ENCODE measurements around the gene PRKCE.

PRKCE gene

DNA sequence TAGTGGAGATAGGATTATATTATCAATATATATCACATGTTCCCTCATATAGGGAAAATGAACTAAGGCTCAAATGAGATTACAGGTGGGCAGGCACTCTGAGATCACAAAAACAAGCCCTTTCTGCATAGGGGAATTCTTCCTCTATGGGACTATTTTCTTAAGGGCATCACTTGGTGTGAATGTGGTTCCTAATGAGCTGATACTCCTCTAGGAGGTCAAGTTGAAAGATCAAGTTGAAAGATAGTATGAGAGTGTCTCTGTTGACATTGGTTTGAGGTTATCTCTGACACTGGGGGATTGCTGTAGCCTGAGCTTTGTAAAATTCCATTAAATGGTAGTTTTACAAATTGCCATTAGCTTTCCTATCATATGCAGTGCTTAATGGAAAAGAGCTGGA lies 270.4 kb downstream of the PRKCE start:
- DNase-seq, result no peak

DNA sequence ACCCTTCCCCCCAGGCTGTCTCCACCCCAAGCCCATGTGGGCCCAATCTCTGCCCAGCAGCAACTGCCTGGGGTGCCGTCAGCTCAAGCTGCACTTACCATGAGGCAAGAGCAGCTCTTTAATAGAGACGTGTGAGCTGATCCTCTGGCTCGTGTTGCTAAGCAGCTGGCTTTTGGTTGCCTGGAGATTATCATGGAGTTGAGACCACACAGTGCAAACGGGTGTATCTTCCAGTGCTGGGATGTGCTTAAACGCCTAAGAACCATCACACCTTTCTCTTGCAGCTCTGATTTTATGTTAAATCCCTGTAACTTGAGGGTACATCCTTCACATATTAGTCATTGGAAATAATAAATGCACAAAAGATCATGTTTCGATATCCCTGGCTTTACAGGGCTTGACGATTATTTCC lies 271.1 kb downstream of the PRKCE start:
- DNase-seq, result no peak

DNA sequence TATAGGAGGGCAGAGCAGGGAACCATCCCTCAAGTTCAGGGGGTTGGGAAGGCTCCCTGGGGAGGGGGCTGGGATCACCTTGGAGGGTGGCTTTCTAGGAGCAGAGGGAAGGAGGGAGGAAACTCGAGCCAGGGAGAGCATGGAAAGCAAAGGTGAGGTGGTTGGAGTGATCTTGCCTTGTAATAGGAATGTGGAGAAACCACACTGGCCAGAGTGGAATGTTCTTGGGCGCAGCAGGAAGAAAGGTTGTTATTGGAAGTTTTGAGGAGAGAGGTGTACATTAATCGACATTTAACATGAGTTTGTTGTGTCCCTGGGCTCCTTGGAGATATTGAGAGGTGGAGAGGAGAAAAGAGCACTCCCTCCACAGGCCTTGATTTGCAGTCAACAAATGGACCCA lies 272.2 kb downstream of the PRKCE start:
- DNase-seq, result no peak

DNA sequence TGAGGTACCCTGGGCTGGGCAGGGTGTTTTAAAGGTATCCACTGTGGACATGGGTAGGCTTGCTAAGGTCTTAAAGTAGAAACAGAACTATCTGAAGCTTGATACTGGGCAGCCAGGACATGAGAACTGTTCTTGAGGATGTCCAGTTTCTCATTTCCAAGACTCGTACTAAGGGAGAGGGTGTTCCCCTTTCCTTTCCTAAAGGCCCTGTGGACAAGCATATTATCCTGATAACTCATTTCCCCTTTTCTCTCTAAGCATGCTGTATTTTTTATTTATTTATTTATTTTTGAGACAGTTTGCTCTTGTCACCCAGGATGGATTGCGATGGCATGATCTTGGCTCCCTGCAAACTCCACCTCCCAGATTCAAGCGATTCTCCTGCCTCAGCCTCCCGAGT lies 273.6 kb downstream of the PRKCE start:
- no peak for DNase-seq

DNA sequence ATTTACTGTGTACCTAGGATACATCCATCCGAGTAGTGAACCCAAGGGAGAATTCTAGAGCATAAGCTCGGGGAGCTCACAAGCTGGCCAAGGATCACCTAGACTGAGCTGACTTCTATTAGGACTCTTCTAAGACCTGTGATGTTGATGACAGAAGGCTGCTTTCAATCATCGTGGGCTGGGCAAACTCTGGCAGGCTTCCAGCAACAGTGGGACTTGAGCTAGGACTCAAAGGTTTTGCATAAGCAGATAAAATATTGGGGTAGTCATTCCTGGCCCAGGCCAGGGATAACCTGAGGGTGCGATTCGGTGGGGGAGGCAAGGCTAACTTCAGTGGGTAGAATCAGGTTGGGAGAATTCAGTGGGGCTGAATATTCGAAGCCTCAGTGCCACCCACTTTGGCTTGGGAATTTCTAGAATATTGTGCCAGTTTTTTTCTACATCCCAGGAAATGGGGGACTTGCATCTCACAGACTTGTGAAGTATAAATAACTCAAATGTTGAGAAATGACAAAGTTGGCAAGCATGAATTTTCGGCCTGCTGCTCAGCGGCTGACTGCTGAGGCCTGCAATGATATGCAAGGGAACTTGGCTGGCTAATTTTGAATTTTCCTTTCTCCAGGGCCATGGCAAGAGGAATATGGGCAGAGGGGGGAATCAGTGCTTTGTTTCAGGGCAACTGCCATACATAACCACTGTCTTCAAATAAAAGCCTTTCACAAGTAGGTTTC lies 274.3 kb downstream of the PRKCE start:
- no peak for DNase-seq

DNA sequence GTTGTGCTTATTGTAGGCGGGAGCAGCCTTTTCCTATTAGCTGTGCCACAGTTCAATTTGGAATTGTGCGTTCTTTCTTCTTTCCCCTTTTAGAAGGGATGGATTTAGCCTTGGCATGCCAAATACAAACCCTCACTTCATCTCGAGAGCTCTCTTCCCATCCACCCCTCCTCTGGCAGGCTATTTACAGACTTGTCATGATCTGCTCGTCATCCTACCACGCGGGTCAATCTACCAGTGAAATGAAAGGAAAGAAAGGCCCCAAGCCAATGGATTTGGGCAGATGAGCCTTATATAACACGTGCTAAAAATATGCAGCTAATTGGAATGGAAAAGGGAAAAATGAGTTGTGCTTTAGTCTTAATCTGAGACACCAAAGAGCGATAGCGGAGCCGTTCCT lies 277.5 kb downstream of the PRKCE start:
- no peak for DNase-seq

DNA sequence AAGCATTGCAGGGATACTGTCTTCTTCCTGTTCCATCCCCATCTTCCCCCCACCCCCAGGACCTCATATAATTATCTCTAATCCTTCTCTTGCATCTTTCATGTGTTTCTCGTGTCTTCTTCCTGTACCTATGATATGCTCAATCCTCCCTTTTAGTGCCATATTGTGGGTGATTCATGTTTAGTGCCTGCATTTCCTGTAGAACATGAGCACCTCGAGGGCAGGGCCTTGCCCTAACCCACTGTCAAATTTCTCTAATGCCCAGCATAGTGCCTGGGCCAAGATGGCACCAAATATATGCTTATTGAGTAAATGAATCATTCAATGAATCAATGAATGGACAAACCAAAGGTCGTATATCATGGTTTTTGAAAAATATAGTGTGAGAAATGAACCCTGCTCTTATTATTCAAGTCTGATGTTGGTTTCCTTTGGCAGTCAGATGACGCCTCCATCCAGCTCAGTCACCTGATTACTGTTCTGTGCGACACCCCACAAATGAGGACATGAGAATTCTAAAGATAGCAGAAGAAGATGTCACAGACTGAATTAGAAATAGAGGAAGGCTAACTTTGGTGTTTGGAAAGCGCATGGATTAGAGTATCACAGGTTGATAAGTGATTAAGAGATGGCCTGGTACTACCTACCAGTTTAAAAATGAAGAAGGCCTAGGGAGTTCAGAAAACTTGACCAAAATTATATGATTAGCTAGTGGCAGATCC lies 278.4 kb downstream of the PRKCE start:
- DNase-seq, result no peak

DNA sequence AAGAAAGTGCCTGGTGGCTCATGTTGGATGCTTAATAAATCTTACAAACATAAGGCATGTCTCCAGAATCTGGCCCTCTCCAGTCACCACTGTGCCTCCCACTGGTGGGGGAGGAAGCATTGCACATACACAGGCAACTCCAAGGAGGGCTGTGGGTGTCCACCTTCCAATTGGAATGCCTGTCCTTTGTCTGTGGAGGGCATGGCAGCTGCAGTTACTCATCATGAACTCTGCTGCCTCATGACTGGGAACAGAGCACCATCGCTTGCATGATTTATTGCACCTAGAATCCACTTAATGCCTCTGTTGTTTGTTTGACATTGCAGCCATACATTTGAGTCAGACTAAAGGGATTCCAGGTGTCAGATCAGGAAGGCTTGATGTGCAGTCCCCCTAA lies 278.9 kb downstream of the PRKCE start:
- DNase-seq, result no peak

DNA sequence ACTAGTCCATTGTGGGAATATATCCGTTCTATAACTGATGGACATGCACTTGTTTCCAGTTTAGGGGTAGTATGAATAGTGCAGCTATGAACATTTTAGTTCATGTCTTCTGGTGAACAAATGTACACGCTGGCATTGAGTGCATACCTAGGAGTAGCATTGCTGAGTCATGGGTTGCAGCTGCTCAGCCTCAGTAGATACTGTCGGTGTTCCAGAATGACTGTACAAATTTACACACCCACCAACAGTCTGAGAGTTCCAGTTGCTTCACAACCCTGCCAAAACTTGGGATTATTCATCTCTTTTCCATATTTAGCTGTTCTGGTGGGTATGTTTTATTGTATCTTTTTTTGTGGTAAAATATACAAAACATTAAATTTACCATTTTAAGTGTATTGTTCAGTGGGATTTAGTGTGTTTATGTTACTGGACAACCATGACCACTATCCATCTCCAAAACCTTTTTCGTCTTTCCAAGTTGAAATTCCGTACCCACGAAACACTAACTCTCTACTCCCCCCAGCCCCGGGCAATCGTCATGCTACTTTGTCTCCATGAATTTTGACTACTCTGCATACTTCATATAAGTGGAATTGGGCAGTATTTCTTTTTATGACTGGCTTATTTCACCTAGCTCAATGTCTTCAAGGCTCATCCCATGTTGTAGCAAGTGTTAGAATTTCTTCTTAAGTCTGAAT lies 281.0 kb downstream of the PRKCE start:
- no peak for DNase-seq

DNA sequence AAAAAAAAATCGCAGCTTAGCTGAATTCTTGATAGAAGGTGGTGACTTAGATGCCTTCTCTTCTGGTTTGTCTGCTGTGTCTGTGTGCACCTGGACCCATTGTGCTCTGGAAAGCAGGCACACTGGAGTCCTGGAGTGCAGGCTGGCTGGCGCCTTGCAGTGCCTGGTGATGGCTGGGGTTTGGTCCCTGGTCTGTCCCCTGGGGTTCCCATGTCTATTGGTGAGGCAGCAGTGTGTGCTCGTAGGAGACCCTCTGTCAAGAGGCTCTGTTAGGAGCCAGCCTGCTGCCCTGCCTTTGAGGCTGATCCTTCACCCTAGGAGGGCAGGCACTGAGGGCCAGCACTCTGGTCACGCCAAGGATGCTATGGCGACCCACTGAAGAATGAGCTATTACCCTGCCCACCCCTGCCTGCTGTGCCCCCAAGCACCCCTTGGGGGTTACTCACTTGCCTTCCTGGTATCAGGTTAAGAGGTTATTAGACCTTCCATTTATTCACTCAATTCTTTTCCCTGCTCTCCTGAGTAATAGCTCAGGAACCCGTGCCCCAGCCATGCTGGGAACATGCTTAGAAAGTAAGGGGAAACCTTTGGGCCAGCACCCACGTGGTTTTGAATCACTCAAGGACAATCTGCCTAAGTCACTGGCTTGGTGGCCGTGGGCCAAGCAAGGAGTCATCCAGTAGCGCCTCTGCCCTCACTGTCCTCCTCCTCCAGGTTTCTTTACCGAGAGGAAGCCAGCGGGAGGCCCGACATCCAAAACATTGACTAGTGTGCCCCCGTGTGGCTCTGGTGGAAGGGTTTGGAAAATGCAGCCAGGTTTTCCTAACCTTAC lies 284.5 kb downstream of the PRKCE start:
- DNase-seq, result peak; percentile 64

DNA sequence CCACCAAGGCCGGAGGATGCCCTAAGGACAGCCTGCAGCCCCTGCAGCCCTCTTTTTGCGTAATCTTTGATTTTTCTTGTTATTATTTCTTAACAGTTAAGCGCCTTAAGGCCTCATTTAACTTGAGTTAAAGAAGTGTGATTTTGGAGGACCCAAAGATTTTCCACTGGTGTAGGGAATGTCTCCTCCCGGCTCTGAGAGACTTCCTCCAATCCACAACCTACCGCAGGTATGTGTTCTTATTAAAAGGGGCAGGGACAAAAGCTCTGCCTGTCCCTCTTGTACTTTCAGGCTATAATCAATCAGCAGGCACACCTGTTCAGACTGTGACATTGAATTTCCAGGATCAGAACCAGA lies 285.1 kb downstream of the PRKCE start:
- DNase-seq, result no peak

DNA sequence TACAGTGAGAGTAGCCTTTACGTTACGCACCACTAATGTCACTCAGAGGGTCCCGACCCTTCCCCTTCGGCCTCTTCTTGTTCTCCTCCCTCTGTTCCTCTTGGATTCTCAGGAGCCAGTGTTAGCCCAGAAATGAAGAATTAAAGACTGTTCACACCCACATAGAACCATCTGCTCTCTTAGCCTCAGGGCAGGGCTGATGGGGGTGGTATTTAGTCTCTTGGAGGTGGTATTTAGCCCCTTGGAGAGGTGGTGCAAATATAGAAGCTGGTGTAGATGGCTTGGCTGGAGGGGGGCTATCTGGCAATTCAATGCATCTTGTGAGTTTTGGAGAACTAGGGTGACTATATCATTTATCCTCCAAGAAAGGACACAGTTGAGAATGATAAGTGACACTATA lies 286.5 kb downstream of the PRKCE start:
- DNase-seq, result no peak

DNA sequence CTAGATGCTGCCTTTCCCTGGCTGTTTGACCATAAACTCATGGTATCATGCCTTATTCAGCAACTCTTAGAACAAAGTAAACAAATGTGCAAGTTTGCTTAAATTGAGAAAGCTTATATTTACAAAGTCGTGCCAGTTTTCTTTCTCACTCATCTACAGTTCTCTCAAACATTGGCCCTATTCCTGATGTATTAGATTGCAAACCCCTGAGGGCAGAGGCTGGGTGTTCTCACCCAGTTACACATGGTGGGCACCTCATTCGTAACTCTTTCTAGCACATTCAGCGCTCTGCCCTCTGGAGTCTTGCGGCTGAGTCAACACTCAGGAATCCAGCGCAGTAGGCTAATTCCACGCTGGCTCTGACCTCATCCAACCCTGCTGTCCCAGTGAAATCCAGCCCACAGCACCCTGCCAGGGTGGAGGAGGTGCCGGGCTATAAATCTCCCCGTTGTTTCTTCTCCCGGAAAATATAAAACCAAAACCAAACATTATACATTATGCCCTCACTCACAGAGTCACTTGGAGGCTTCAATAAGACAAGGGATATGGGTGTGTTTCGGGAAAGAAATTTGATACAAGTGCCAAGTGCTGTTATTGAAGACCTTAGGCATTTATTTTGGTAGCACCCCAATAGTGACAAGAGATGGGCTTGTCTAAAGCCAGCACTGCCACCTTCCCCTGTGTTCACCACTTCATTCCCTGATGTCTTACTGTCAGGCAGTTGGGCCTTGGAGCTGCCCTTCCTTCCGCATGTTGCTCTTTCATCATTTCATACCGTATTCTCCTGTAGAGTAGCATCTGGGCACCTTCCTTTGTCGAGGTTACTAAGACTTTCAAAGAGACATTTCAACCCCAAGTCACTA lies 287.4 kb downstream of the PRKCE start:
- DNase-seq, result no peak

DNA sequence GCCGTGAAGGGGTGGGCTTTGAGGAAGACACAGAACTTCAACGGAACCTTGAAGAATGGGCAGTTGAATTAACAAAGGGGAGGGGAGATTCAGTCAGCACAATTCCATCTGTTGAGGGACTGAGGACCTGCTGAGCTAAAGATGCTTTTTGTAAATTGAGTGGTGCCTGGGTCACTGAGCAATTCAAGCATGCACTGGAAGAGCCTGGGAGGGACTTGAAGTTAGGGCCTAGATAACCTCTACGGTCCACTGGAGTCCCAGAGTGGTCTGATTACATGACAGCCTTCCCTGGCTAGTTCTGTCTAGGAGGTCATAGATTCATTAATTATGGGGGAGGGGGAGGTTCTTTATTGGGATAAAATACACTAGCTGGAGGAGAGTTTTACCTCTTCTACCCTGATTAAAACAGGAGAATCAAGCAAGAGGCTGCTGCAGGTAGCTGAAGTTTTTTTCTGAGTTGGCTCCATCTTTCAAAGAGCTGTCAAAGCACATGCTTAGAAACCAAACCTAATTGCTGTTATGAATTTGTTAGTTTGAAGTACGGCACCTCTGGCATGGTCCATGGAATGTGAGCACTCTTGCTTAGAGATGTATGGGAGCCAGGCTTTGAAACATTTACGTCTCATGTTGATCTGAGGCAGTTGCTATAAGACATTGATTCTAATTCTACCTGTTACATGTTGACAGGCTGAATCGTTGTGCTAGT lies 290.2 kb downstream of the PRKCE start:
- DNase-seq, result no peak

DNA sequence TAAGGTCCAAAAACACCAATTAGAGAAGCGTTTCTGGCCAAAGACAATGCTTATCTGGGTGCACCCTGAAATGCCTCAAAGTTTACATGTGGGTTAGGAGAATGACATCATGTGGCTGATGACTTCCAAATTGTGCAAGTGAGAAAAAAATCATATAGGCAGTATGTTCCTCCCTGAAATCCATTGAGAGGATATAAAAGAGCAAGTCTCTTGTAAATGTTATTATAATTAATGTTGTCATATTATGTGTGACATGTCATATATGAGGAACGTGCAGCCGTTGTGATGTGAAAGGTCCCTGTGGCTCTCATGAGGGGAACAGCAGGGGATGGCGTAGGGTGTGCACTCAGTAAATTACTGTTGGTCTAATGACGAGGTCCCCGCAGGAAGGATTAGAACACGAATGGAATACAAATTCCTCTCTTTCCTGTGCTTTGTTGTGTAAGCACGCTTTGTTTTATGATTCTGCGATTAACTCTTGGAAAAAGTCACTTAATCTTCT lies 290.8 kb downstream of the PRKCE start:
- DNase-seq, result no peak

DNA sequence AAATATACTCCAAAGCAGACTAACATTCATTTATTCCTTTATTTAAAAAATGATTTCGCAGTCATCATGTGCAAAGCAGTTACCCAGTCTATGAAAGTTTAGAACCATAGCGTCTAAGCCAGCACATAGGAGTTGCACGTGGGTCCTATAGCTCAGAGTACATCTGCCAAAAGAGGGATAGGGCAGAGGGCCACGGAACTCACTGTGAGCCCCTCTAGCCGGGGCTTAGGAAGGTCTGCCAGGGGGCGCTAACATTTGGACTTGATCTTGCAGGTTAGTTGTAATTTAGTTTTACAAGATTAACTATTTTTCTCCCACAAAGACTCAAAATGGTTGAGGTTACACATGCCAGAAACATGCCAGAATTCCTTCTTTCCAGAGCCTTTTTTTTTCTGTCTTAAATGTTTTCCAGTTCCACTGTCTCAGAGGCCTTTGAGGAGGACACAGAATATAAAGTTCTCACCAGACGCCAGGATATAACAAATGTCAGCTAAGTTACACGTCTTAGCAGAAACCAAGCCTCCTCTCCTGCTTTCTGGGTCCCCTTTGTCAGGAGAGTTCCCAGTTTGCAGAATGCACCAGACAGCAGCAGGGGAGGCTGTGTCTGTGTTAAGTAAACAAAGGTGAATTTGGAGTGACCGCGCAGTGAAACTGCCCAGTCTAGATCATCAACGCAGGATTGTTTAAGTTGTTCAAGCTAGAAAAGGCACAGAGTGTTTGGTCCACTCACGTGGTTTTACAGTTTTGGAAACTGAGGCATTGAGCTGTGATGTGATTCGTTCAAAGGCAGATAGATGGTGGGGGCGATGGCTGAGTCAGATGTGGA lies 292.0 kb downstream of the PRKCE start:
- DNase-seq, result no peak

DNA sequence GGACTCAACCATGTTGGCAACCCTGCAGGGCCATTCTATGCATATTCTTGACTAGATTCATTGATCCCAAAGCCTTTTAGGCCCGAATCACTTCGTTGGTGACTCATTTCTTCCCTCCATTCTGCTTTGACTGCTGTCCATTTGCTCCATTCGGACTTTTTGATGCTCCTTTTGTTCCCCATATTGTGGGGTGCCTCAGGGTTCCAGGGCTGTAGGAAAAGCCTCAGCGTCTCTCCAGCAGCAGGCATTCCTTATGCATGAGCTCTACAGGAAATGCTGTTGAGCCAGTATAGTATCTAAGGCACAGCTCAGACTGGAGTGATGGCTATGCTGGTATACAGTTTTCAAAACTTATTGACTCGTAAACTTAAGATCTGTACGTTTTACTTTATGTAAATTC lies 292.6 kb downstream of the PRKCE start:
- no peak for DNase-seq

DNA sequence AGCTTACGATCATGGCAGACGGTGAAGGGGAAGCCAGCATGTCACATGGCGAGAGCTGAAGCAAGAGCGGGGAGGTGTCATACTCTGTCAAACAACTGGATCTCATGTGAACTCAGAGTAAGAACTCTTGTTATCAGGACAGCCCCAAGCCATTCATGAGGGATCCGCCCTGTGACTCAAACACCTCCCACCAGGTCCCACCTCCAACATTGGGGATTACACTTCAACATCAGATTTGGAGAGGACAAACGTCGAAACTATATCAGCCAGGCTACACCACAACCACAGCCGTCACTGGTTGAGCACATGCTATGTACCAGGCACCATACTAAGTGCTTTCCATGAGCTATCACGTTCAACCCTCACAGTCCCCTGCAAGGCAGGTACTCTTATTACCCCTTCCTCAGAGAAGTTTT lies 293.8 kb downstream of the PRKCE start:
- DNase-seq, result no peak

DNA sequence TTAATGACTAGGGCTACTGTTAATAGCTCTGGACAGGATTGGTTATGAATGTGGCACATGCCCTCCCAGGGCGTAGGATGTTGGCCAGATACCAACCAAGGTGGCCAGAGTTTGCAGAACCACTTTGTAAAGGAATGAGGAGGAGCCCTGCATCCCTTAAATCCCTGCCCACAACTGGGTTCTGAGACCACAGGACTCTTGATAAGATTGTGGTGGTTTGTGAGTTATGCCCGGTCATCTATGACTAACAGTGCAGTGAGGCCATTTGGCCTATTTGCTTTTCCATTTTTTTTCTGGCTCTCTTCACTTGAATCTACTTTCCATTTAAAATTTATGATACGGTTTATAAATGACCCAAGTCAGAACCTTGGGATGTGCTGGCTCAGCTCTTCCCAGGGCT lies 294.5 kb downstream of the PRKCE start:
- no peak for DNase-seq

DNA sequence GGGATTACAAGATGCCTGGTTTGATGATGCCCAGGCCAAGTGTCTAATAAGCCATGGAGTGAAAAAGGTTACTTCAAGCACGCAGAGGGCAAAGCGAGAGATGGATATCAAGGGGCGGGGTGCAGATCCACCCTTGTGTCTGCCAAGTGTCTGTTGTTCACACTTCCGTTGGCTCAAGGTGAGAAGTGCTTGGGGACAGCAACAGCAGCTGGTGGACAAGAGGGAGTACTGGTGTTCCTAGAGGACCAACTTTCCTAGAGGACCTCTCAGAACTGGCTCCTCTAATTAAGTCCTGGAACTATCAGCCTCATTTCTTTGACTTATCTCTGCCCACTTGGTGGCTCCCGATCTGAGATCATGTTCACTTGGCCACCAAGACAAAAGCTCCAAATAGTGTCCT lies 299.1 kb downstream of the PRKCE start:
- DNase-seq, result no peak

Measured in activated CD8-positive, alpha-beta memory T cell treated with anti-CD3 and anti-CD28 coated beads, Interleukin-2, amount 50 U/mL, for 48 hours (primary cell).